H1 (cell line): ENCODE measurements around the gene JPT1. TPM values are rescaled to one million over a fixed set of nuclear protein-coding genes. Genes with fewer than 3 reads are reported as not detected.

ENCODE experiments used
- CTCF ChIA-PET: fragments of 300-600 bp; sonication (Branson Sonifier 250); formaldehyde crosslinking; loops from one replicate; lab custom pipeline; 2021; ENCODE audit not compliant: partially characterized antibody; lab: Charles Lee
- POLR2A ChIA-PET: fragments of 300-600 bp; sonication (Branson Sonifier 250); formaldehyde crosslinking; loops from one replicate; lab custom pipeline; 2021; ENCODE audit warnings: inconsistent platforms; ENCODE audit not compliant: partially characterized antibody; lab: Charles Lee
- DNase-seq, 2 experiments: peaks; one replicate each; pipeline versions ENCODE4 v3.0.0 to v3.0.0-alpha.2; 2010 to 2022; ENCODE audit warnings: low spot score in 2 of 2, low read depth in 1 of 2, mixed read lengths in 1 of 2
- FAIRE-seq: peaks from 2 replicates; lab custom pipeline; 2011; peaks lifted over from hg19 to GRCh38; lab: Jason Lieb, UNC
- H2AFZ ChIP-seq: 2 replicates; pipeline ENCODE4 v1.8.1; 2012; ENCODE audit warnings: low read length, inconsistent platforms
- H2AK5ac ChIP-seq: 2 replicates; pipeline ENCODE4 v1.6.1; 2013; ENCODE audit warnings: low read depth, low read length
- H2BK120ac ChIP-seq: replicated peaks from 2 replicates; pipeline ENCODE3; 2013; ENCODE audit warnings: low read depth, low read length, inconsistent platforms
- H2BK12ac ChIP-seq: 2 replicates; pipeline ENCODE4 v1.6.1; 2013; ENCODE audit warnings: low read depth, low read length
- H2BK15ac ChIP-seq: 2 replicates; pipeline ENCODE4 v1.6.1; 2013; ENCODE audit warnings: low read length
- H2BK20ac ChIP-seq: 2 replicates; pipeline ENCODE4 v1.6.1; 2013; ENCODE audit warnings: low read length
- H2BK5ac ChIP-seq: 2 replicates; pipeline ENCODE4 v1.6.1; 2013; ENCODE audit warnings: low read depth, low read length
- H3K14ac ChIP-seq: 2 replicates; pipeline ENCODE4 v1.6.1; 2013; ENCODE audit warnings: inconsistent platforms; ENCODE audit not compliant: insufficient read length
- H3K18ac ChIP-seq: 2 replicates; pipeline ENCODE4 v1.6.1; 2013; ENCODE audit warnings: low read length; ENCODE audit errors: extremely low read depth
- H3K23ac ChIP-seq: 2 replicates; pipeline ENCODE4 v1.6.1; 2013; ENCODE audit warnings: inconsistent platforms; ENCODE audit not compliant: insufficient read length
- H3K23me2 ChIP-seq: 2 replicates; pipeline ENCODE4 v1.6.1; 2013; ENCODE audit warnings: low read depth, low read length
- H3K27ac ChIP-seq: 2 replicates; pipeline ENCODE4 v1.6.1; 2011; ENCODE audit warnings: low read depth, low read length, inconsistent platforms
- H3K27me3 ChIP-seq, 4 experiments: replicated peaks in 1 of 4; 1 replicate in 1 of 4; 2 replicates in 3 of 4; pipeline versions ENCODE4 v1.6.1 to v1.8.1; 2011 to 2013; ENCODE audit warnings: low read length in 3 of 4, mild to moderate bottlenecking in 3 of 4, inconsistent platforms in 2 of 4, mixed read lengths in 2 of 4, moderate library complexity in 1 of 4; ENCODE audit not compliant: control insufficient read depth in 3 of 4, insufficient read depth in 3 of 4; ENCODE audit errors: extremely low read depth in 1 of 4
- H3K36me3 ChIP-seq, 4 experiments: 2 replicates each; pipeline versions ENCODE4 v1.6.1 to v1.8.1; 2011 to 2013; ENCODE audit warnings: mild to moderate bottlenecking in 4 of 4, low read length in 3 of 4, moderate library complexity in 2 of 4, control low read depth in 1 of 4, inconsistent platforms in 1 of 4; ENCODE audit not compliant: insufficient read depth in 4 of 4, control insufficient read depth in 2 of 4
- H3K4ac ChIP-seq: replicated peaks from 2 replicates; pipeline ENCODE3; 2013; ENCODE audit warnings: low read length, low read depth, mixed read lengths, inconsistent platforms; ENCODE audit not compliant: insufficient read length
- H3K4me1 ChIP-seq, 4 experiments: replicated peaks in 1 of 4; 1 replicate in 1 of 4; 2 replicates in 3 of 4; pipeline versions ENCODE4 v1.6.1 to v1.8.1; 2011 to 2013; ENCODE audit warnings: low read length in 3 of 4, inconsistent platforms in 2 of 4, mixed read lengths in 1 of 4; ENCODE audit not compliant: insufficient read depth in 4 of 4, control insufficient read depth in 3 of 4
- H3K4me2 ChIP-seq, 2 experiments: 2 replicates each; pipeline versions ENCODE4 v1.6.1 to v1.8.1; 2011 to 2013; ENCODE audit warnings: low read depth in 2 of 2, low read length in 2 of 2, control low read depth in 1 of 2, inconsistent platforms in 1 of 2, mild to moderate bottlenecking in 1 of 2; ENCODE audit not compliant: insufficient read depth in 1 of 2
- H3K4me3 ChIP-seq, 4 experiments: fragments of 200-600, 300-600 bp in 1 of 4; sonication (generic), shearing (Covaris generic), sonication (Bioruptor Twin) in 1 of 4; 2 replicates each; pipeline versions ENCODE4 v1.5.1 to v1.8.1; 2011 to 2016; ENCODE audit warnings: low read length in 4 of 4, low read depth in 3 of 4, control low read depth in 2 of 4, inconsistent platforms in 2 of 4, mild to moderate bottlenecking in 2 of 4, mixed read lengths in 1 of 4, moderate library complexity in 1 of 4; ENCODE audit not compliant: insufficient read depth in 2 of 4; ENCODE audit errors: extremely low read depth in 1 of 4
- H3K56ac ChIP-seq: replicated peaks from 2 replicates; pipeline ENCODE3; 2013; ENCODE audit warnings: low read depth, mild to moderate bottlenecking, mixed read lengths, low read length, inconsistent platforms; ENCODE audit not compliant: insufficient read length
- H3K79me1 ChIP-seq: 2 replicates; pipeline ENCODE4 v1.6.1; 2013; ENCODE audit warnings: low read depth, low read length, control low read depth
- H3K79me2 ChIP-seq, 2 experiments: 2 replicates each; pipeline versions ENCODE4 v1.6.1 to v1.8.1; 2012 to 2013; ENCODE audit warnings: low read length in 2 of 2, mild to moderate bottlenecking in 2 of 2, inconsistent platforms in 1 of 2; ENCODE audit not compliant: insufficient read depth in 2 of 2, control insufficient read depth in 1 of 2
- H3K9ac ChIP-seq, 4 experiments: replicated peaks in 1 of 4; 1 replicate in 1 of 4; 2 replicates in 3 of 4; pipeline versions ENCODE4 v1.6.1 to v1.8.1; 2011 to 2013; ENCODE audit warnings: low read depth in 3 of 4, low read length in 3 of 4, control low read depth in 2 of 4, mild to moderate bottlenecking in 2 of 4, moderate library complexity in 2 of 4, inconsistent platforms in 1 of 4; ENCODE audit errors: extremely low read depth in 1 of 4
- H3K9me3 ChIP-seq, 2 experiments: 2 replicates each; pipeline versions ENCODE4 v1.6.1 to v1.8.1; 2012 to 2013; ENCODE audit warnings: mild to moderate bottlenecking in 2 of 2, moderate library complexity in 2 of 2, control low read depth in 1 of 2, inconsistent platforms in 1 of 2, low read depth in 1 of 2, low read length in 1 of 2, mixed read lengths in 1 of 2; ENCODE audit not compliant: insufficient read depth in 2 of 2
- H4K20me1 ChIP-seq, 2 experiments: replicated peaks in 1 of 2; 2 replicates each; pipeline versions ENCODE3 to v1.8.1; 2011 to 2013; ENCODE audit warnings: inconsistent platforms in 2 of 2, low read length in 2 of 2, mild to moderate bottlenecking in 1 of 2; ENCODE audit not compliant: insufficient read depth in 2 of 2, control insufficient read depth in 1 of 2
- H4K5ac ChIP-seq: 2 replicates; pipeline ENCODE4 v1.6.1; 2013; ENCODE audit warnings: low read length, low read depth, mixed read lengths, inconsistent platforms; ENCODE audit not compliant: insufficient read length
- H4K8ac ChIP-seq: 2 replicates; pipeline ENCODE4 v1.8.0; 2013; ENCODE audit warnings: mild to moderate bottlenecking, moderate library complexity, low read length, inconsistent platforms; ENCODE audit not compliant: insufficient read depth; ENCODE audit errors: extremely low read depth
- H4K91ac ChIP-seq: replicated peaks from 2 replicates; pipeline ENCODE3; 2013; ENCODE audit warnings: low read length, mixed read lengths, inconsistent platforms; ENCODE audit not compliant: insufficient read length
- CTCF ChIP-seq, 3 experiments: IDR thresholded peaks; 1 replicate in 2 of 3; 2 replicates in 1 of 3; pipeline versions ENCODE4 v1.5.1 to v1.6.1; 2011; ENCODE audit warnings: low read length in 3 of 3, mild to moderate bottlenecking in 3 of 3, inconsistent platforms in 2 of 3, low read depth in 1 of 3, moderate library complexity in 1 of 3; ENCODE audit not compliant: insufficient read depth in 1 of 3; ENCODE audit errors: control extremely low read depth in 1 of 3
- EZH2 ChIP-seq: fragments of 200-600 bp; sonication (generic); IDR thresholded peaks from 2 replicates; pipeline ENCODE4 v1.7.1; 2012; ENCODE audit warnings: low read depth, mild to moderate bottlenecking, moderate library complexity, low read length, inconsistent platforms; ENCODE audit not compliant: severe bottlenecking
- FOSL1 ChIP-seq: IDR thresholded peaks from 2 replicates; pipeline ENCODE4 v1.6.1; 2011; ENCODE audit warnings: mild to moderate bottlenecking, low read depth, low read length, moderate library complexity; ENCODE audit not compliant: insufficient read depth
- PHF8 ChIP-seq: fragments of 200-600 bp; sonication (generic); conservative IDR thresholded peaks from 2 replicates; pipeline ENCODE4 v1.7.1; 2012; ENCODE audit warnings: low read depth, mild to moderate bottlenecking, inconsistent platforms, low read length, moderate library complexity
- SIN3A ChIP-seq, 2 experiments: IDR thresholded peaks in 1 of 2; conservative IDR thresholded peaks in 1 of 2; 2 replicates each; pipeline ENCODE4 v1.6.1; 2011 to 2012; ENCODE audit warnings: low read length in 2 of 2, improper control_type of control experiment in 1 of 2, low read depth in 1 of 2, mild to moderate bottlenecking in 1 of 2
- SP2 ChIP-seq: IDR thresholded peaks from 2 replicates; pipeline ENCODE4 v1.6.1; 2012; ENCODE audit warnings: mild to moderate bottlenecking, low read length, inconsistent platforms
- TAF1 ChIP-seq: IDR thresholded peaks from 2 replicates; pipeline ENCODE4 v1.6.1; 2011; ENCODE audit warnings: mild to moderate bottlenecking, low read depth, low read length
- WGBS, 2 experiments: shearing (Covaris generic) in 1 of 2; methylation state at CpG; one replicate each; pipeline versions ENCODE4 v1.1.6 to v1.1.7; 2013 to 2015; ENCODE audit warnings: low lambda C conversion rate in 2 of 2, mixed read lengths in 2 of 2, inconsistent platforms in 1 of 2, low coverage in 1 of 2, missing lambda C conversion rate in 1 of 2; ENCODE audit not compliant: insufficient replicate concordance in 2 of 2, insufficient coverage in 1 of 2, insufficient read length in 1 of 2; ENCODE audit errors: extremely low coverage in 1 of 2, missing lambda C conversion rate in 1 of 2; 5-methylcytosine and 5-hydroxymethylcytosine counted together
- polyA plus RNA-seq, 7 experiments: library from polyadenylated mRNA; depleted of rRNA in 3 of 7; stranded (reverse) in 5 of 7; unstranded in 2 of 7; fragments of >200 nt in 5 of 7; fragments of 200-250 nt in 2 of 7; gene quantifications; 1 replicate in 5 of 7; 2 replicates in 1 of 7; 4 replicates in 1 of 7; pipeline versions ENCODE4 v1.2.1 to v1.2.3, GENCODE V29; 2011 to 2013; ENCODE audit warnings: missing spikeins in 2 of 7, mixed read lengths in 2 of 7
- total RNA-seq: library from RNA; stranded (reverse); fragmentation: NEBNext Ultra II Directional; extraction: Animal tissue kit (Norgen Biotek cat#: 25700); gene quantifications from 2 replicates; pipeline ENCODE4 v1.2.1, GENCODE V29; 2021

Gene JPT1
- total and polyA plus RNA-seq, 2 of the 8 experiments (the other 6 are each of a cell fraction or from before 2014, with no cell fraction given), result 154 to 369 TPM

- Histone ChIP-seq H2AFZ (no peak overlapping the region), H3K9me3 (peaks cover 0 to 3% of the 10 kb centered on the region in 2 experiments; a peak in 2 of 4 replicates), H3K27ac (no peak overlapping the region), H2BK15ac (no peak overlapping the region), H3K23me2 (no peaks in the 10 kb centered on the region), H3K4me3 (no peak overlapping the region), H3K4ac (no peak overlapping the region), H3K4me1 (peaks cover 0 to 3% (median 0%) of the 10 kb centered on the region in 4 experiments; a peak in 3 of 7 replicates), H2BK120ac (no peak overlapping the region), H3K23ac (no peak overlapping the region), H4K5ac (no peak overlapping the region), H4K20me1 (no peaks in the 10 kb centered on the region), H3K27me3 (no peaks in the 10 kb centered on the region), H3K56ac (no peak overlapping the region), H3K79me2 (no peaks in the 10 kb centered on the region), H3K4me2 (no peak overlapping the region), H4K8ac (peak overlapping the region; percentile 68; the same call in 1 of the 2 replicates), H3K36me3 (peaks cover 0 to 9% (median 4%) of the 10 kb centered on the region in 4 experiments; a peak in 5 of 8 replicates), H3K14ac (no peak overlapping the region), H3K9ac (no peak overlapping the region), H2BK12ac (no peak overlapping the region), H3K18ac (no peak overlapping the region), H2BK20ac (no peak overlapping the region), H3K79me1 (no peaks in the 10 kb centered on the region; the same call in 1 of the 2 replicates), H2AK5ac (no peak overlapping the region), H4K91ac (no peak overlapping the region), H2BK5ac (no peak overlapping the region)
- FAIRE-seq (no peak), DNase-seq (no peak)
- POLR2A ChIA-PET, result interaction anchor here (1.5 to 8.7 kb wide), 2 partner anchors 12 to 33 kb away, joined by 3 to 32 read pairs; partner anchors contain the start of gene SLC16A5
- CTCF ChIA-PET, result interaction anchor here (1.3 to 1.5 kb wide), 3 partner anchors 14 to 141 kb away, joined by 3 to 9 read pairs (median 4); no protein-coding TSS in a partner anchor
- 94% methylated on average over 30 of the region's 31 CpGs; no CpG with 5 or more reads in 1 of the 2 experiments for WGBS, 2 experiments
- no peak for TF ChIP-seq SIN3A (conservative IDR thresholded peaks at IDR 0.05 in 1 of 2, IDR thresholded peaks at IDR 0.05 in 1 of 2; ENCODE audit: low read depth in 1 of 2, low read length in 2 of 2)
- no peak for TF ChIP-seq TAF1
- no peak for TF ChIP-seq EZH2
- TF ChIP-seq CTCF (IDR thresholded peaks at IDR 0.05; ENCODE audit: control extremely low read depth in 1 of 3, insufficient read depth in 1 of 3, low read depth in 1 of 3, low read length in 3 of 3), result no peak
- TF ChIP-seq SP2, result no peak
- TF ChIP-seq FOSL1, result no peak
- no peak for TF ChIP-seq PHF8
These were observed 54.3 kb downstream of the JPT1 start for GRCh38 chr17:75099881-75100595.
